Measurements from ENCODE around the gene LHX4. TPM values are rescaled to one million over a fixed set of nuclear protein-coding genes. Genes with fewer than 3 reads are reported as not detected.

Gene LHX4
- total and polyA plus RNA-seq, 10 of the 15 experiments (the other 5 are each of a cell fraction or from before 2014, with no cell fraction given) = 0.05 to 0.80 (median 0.32) TPM; not detected in 6

GRCh38 chr1:180257486-180257885 lies 27.4 kb downstream of the LHX4 start (continued):
- TF ChIP-seq ZBTB40 (IDR thresholded peaks at IDR 0.05; ENCODE audit: borderline replicate concordance) = no peak
- TF ChIP-seq CEBPB (IDR thresholded peaks at IDR 0.05; ENCODE audit: borderline replicate concordance in 1 of 2, low read depth in 2 of 2, low read length in 2 of 2) = no peak
- no peak for TF ChIP-seq JUND (IDR thresholded peaks at IDR 0.05; ENCODE audit: low read depth, low read length)
- TF ChIP-seq SMAD5 (IDR thresholded peaks at IDR 0.05; ENCODE audit: low read depth) = no peak
- TF ChIP-seq POLR2AphosphoS2 (IDR thresholded peaks at IDR 0.05; ENCODE audit: low read depth, low read length) = no peak

GRCh38 chr1:180258290-180258689 lies 28.2 kb downstream of the LHX4 start:
- Histone ChIP-seq H3K4me2 (ENCODE audit: control insufficient read depth, insufficient read depth) (no peak overlapping the region), H4K20me1 (ENCODE audit: control insufficient read depth, insufficient read depth) (no peaks in the 10 kb centered on the region), H2AFZ (ENCODE audit: control insufficient read depth, low read depth, low read length) (no peak overlapping the region), H3K27ac (ENCODE audit: control insufficient read depth, insufficient read depth) (no peak overlapping the region), H3K36me3 (ENCODE audit: control insufficient read depth in 2 of 2, insufficient read depth in 2 of 2, low read length in 1 of 2) (no peaks in the 10 kb centered on the region), H3K27me3 (replicated peaks in 1 of 2; ENCODE audit: control insufficient read depth in 2 of 2, insufficient read depth in 2 of 2, low read length in 1 of 2) (no peaks in the 10 kb centered on the region), H3K79me2 (ENCODE audit: control insufficient read depth, insufficient read depth, low read length) (no peaks in the 10 kb centered on the region), H3K4me3 (no peak overlapping the region), H3K9ac (ENCODE audit: control insufficient read depth, insufficient read depth, low read length) (no peak overlapping the region), H3K4me1 (ENCODE audit: control insufficient read depth, insufficient read depth, low read length) (no peaks in the 10 kb centered on the region), H3K9me3 (replicated peaks; ENCODE audit: control insufficient read depth, insufficient read depth, low read length) (no peaks in the 10 kb centered on the region)
- intact Hi-C loops (cut with micrococcal nuclease; ENCODE audit: unreplicated experiment) (no loop called here), in situ Hi-C loops (cut with MboI) (no loop called here)
- SMC1A ChIA-PET (ENCODE audit: uncharacterized antibody, unreplicated experiment) = no interaction called here
- no peak for ATAC-seq
- RAD21 ChIA-PET (ENCODE audit: unreplicated experiment) = no interaction called here
- CTCF ChIA-PET = interaction anchor here (0.9 to 1.5 kb wide), 2 partner anchors 219 to 225 kb away, joined by 3 to 5 read pairs; no protein-coding TSS in a partner anchor
- POLR2A ChIA-PET = no interaction called here
- no TSS peak for BruUV-seq (replicated peaks)
- no peak for TF ChIP-seq CREM (IDR thresholded peaks at IDR 0.05; ENCODE audit: low read depth)
- no peak for TF ChIP-seq RBBP5 (conservative IDR thresholded peaks at IDR 0.05)
- no peak for TF ChIP-seq IRF3 (IDR thresholded peaks at IDR 0.05)
- no peak for TF ChIP-seq JUNB (IDR thresholded peaks at IDR 0.05)
- no peak for TF ChIP-seq SKIL (IDR thresholded peaks at IDR 0.05; ENCODE audit: low read depth, poor library complexity, severe bottlenecking)
- no peak for TF ChIP-seq BCL3 (IDR thresholded peaks at IDR 0.05; ENCODE audit: borderline replicate concordance, insufficient read depth, low read depth, low read length, poor library complexity, severe bottlenecking)
- no peak for FAIRE-seq
- 43% methylated on average over 12 of the region's 12 CpGs for WGBS (ENCODE audit: insufficient coverage, insufficient replicate concordance, low lambda C conversion rate, missing lambda C conversion rate)
- no peak for DNase-seq (ENCODE audit: low read depth, low spot score)
